Activated B cell treated with CpG ODN at 0.5 μM for 24 hours (primary cell): ENCODE results near the gene NTN4. TPM values are rescaled to one million over a fixed set of nuclear protein-coding genes. Genes with fewer than 3 reads are reported as not detected.
"Not testable (repeated sequence)": the region's sequence is repeated elsewhere in the genome, so short reads cannot be mapped to it uniquely, and the experiment has no call there.

Experiments
- ATAC-seq: fragments of 200-7000 bp; cut with Tn5 transposase; one replicate; pipeline ENCODE4 v1.10.0; 2021; ENCODE audit warnings: low read depth, mild to moderate bottlenecking, moderate library complexity
- CTCF ChIA-PET: fragments of 350-600 bp; sonication (Branson Sonifier 250); formaldehyde crosslinking; loops from one replicate; lab custom pipeline; 2021; ENCODE audit warnings: antibody characterized with exemption; lab: Charles Lee
- POLR2A ChIA-PET: fragments of 350-600 bp; sonication (Branson Sonifier 250); formaldehyde crosslinking; loops from one replicate; lab custom pipeline; 2021; ENCODE audit warnings: antibody characterized with exemption; lab: Charles Lee
- DNase-seq: peaks from one replicate; pipeline ENCODE4 v3.0.0; 2022
- H3K27ac Mint-ChIP-seq: one replicate; pipeline ENCODE4 v1.8.0; 2020; ENCODE audit warnings: mixed read lengths
- H3K27me3 Mint-ChIP-seq: one replicate; pipeline ENCODE4 v1.8.0; 2021; ENCODE audit warnings: mixed read lengths
- H3K36me3 Mint-ChIP-seq: one replicate; pipeline ENCODE4 v1.8.0; 2021; ENCODE audit warnings: low read depth, mixed read lengths
- H3K4me1 Mint-ChIP-seq: one replicate; pipeline ENCODE4 v1.8.0; 2021; ENCODE audit warnings: mixed read lengths
- H3K4me3 Mint-ChIP-seq: one replicate; pipeline ENCODE4 v1.8.0; 2020; ENCODE audit warnings: mild to moderate bottlenecking, mixed read lengths
- H3K9me3 Mint-ChIP-seq: one replicate; pipeline ENCODE4 v1.8.0; 2020; ENCODE audit warnings: mixed read lengths
- intact Hi-C: fragments of 100-400 bp; cut with micrococcal nuclease; formaldehyde crosslinking; loops from one replicate; pipeline ENCODE4 v1.15.1; 2024
- total RNA-seq: library from RNA; stranded (reverse); gene quantifications from 2 replicates; pipeline ENCODE4 v1.2.3, GENCODE V29; 2022
- TF ChIP-seq, protein P1 (sequence below): fragments of 200-600 bp; IDR thresholded peaks from one replicate; pipeline ENCODE4 v1.8.0; 2022; ENCODE audit warnings: antibody characterized with exemption, mild to moderate bottlenecking

Gene NTN4
- total RNA-seq, 1 donor from 2014 or later: 0.20 TPM

DNA sequence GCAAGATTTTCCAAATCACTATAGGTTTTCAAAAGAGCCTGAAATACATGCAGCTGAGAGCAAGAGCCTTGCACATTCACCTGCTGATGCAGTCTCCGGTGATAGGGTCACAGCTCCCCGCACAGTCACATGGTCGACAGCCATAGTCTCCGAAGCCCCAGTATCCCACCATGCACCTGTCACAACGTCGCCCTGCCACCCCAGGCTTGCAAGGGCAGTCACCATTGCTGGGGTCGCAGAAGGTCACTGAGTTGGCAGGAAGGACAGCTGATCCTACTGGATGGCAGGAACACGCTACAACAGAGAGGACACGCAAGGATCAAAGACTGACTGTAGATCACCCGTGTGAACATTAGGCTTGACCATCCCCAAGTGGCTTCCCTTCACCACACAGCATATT, 107.1 kb downstream of the NTN4 start:
- POLR2A ChIA-PET: no interaction called here

DNA sequence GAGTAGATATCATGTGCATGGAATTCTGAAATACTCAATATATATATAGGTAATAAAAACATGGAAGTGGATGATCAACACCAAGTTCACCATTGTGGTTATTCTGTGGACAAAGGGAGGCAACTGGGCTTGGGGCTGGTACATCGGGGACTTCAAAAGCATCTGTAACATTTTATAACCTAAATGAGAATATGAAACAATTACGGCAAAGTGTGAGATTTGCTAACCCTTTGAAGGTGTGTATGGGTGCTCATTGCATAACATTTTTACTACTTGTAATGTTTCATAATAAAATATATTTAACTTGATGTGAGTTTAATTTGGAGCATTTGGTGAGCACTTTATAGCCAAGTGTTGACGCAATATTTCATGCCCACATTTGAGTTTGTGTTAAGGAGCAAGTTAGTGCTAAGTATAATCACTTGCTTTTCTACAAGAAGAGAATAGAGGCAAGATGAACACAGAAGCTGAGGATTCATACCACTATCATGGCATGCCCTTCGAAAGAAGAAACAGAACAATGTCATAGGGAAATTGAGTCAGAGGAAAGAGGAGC, 109.3 kb downstream of the NTN4 start:
- Mint-ChIP-seq H3K36me3 (no peaks in the 10 kb centered on the region), H3K27me3 (peaks cover 9% of the 10 kb centered on the region), H3K9me3 (peaks cover 3% of the 10 kb centered on the region), H3K4me3 (no peak overlapping the region), H3K27ac (no peak overlapping the region), H3K4me1 (no peaks in the 10 kb centered on the region)
- intact Hi-C loops: no loop called here
- ATAC-seq (no peak), DNase-seq (no peak)
- POLR2A ChIA-PET: no interaction called here
- CTCF ChIA-PET: no interaction called here
- TF ChIP-seq, protein P1, sequence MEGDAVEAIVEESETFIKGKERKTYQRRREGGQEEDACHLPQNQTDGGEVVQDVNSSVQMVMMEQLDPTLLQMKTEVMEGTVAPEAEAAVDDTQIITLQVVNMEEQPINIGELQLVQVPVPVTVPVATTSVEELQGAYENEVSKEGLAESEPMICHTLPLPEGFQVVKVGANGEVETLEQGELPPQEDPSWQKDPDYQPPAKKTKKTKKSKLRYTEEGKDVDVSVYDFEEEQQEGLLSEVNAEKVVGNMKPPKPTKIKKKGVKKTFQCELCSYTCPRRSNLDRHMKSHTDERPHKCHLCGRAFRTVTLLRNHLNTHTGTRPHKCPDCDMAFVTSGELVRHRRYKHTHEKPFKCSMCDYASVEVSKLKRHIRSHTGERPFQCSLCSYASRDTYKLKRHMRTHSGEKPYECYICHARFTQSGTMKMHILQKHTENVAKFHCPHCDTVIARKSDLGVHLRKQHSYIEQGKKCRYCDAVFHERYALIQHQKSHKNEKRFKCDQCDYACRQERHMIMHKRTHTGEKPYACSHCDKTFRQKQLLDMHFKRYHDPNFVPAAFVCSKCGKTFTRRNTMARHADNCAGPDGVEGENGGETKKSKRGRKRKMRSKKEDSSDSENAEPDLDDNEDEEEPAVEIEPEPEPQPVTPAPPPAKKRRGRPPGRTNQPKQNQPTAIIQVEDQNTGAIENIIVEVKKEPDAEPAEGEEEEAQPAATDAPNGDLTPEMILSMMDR: no peak

More for the DNA sequence above, 107.1 kb downstream of the NTN4 start:
- Mint-ChIP-seq H3K36me3 (no peaks in the 10 kb centered on the region), H3K4me3 (no peak overlapping the region), H3K27me3 (peaks cover 10% of the 10 kb centered on the region), H3K4me1 (no peaks in the 10 kb centered on the region), H3K9me3 (no peaks in the 10 kb centered on the region), H3K27ac (no peak overlapping the region)
- no peak for DNase-seq
- intact Hi-C loops: no loop called here
- CTCF ChIA-PET: no interaction called here
- TF ChIP-seq, protein P1: no peak
- no peak for ATAC-seq

DNA sequence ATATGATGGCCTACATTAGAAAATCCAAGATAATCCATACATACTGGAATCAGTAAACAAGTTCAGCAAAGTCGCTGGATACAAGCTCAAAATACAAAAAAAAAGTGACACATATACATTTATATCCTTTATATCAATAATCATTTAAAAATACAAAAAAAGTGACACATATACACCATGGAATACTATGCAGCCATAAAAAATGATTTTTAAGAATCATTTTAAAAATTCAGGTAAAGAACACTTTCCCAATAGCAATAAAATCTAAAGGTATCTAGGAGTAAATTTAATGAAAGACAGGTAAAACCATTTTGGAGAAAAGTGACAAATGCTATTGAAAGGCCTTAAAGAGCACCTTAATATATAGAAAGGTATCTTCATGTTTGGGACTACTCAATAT, 111.9 kb downstream of the NTN4 start:
- no peak for ATAC-seq
- TF ChIP-seq, protein P1: no peak
- intact Hi-C loops: no loop called here
- Mint-ChIP-seq H3K9me3 (peaks cover 3% of the 10 kb centered on the region), H3K4me1 (no peaks in the 10 kb centered on the region), H3K4me3 (no peak overlapping the region), H3K27ac (no peak overlapping the region), H3K36me3 (no peaks in the 10 kb centered on the region), H3K27me3 (peaks cover 3% of the 10 kb centered on the region)
- POLR2A ChIA-PET: no interaction called here
- DNase-seq: no peak
- CTCF ChIA-PET: no interaction called here

DNA sequence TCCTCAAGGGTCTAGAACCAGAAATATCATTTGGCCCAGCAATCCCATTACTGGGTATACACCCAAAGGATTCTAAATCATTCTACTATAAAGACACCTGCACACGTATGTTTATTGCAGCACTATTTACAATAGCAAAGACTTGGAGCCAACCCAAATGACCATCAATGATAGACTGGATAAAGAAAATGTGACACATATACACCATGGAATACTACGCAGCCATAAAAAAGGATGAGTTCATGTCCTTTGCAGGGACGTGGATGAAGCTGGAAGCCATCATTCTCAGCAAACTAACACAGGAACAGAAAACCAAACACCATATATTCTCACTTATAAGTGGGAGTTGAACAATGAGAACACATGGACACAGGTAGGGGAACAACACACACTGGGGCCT, 112.8 kb downstream of the NTN4 start:
- H3K9me3 Mint-ChIP-seq, H3K4me3 Mint-ChIP-seq, intact Hi-C loops, DNase-seq, H3K4me1 Mint-ChIP-seq, H3K27ac Mint-ChIP-seq, CTCF ChIA-PET, ATAC-seq, H3K36me3 Mint-ChIP-seq, H3K27me3 Mint-ChIP-seq: not testable (repeated sequence)
- POLR2A ChIA-PET: interaction anchor here (0.6 kb wide), 1 partner anchor 528 kb away, joined by 3 read pairs; no protein-coding TSS in a partner anchor

DNA sequence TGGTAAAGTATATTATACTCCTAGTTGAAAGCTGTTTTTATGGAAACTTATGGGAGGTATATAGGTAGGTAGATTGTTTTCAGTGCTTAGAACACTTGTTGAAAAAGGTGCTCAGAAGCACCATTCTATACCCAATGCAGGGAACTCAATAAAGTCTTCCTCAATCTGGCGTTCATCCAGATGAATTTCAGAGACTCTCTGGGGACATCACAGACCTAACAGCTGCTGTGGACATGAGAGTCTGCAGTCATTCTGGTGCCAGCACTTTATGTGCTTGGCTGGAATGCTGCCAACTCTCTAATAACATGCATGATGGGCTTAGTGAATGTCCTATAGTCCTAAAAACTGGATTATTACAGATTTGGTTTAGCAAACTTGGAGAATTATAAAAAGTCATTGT, 115.9 kb downstream of the NTN4 start:
- intact Hi-C loops: no loop called here
- Mint-ChIP-seq H3K9me3 (peaks cover 3% of the 10 kb centered on the region), H3K4me3 (no peak overlapping the region), H3K27ac (no peak overlapping the region), H3K27me3 (peaks cover 7% of the 10 kb centered on the region), H3K4me1 (no peaks in the 10 kb centered on the region), H3K36me3 (no peaks in the 10 kb centered on the region)
- ChIA-PET POLR2A (no interaction called here), CTCF (no interaction called here)
- ATAC-seq (no peak), DNase-seq (no peak)
- TF ChIP-seq, protein P1: no peak

DNA sequence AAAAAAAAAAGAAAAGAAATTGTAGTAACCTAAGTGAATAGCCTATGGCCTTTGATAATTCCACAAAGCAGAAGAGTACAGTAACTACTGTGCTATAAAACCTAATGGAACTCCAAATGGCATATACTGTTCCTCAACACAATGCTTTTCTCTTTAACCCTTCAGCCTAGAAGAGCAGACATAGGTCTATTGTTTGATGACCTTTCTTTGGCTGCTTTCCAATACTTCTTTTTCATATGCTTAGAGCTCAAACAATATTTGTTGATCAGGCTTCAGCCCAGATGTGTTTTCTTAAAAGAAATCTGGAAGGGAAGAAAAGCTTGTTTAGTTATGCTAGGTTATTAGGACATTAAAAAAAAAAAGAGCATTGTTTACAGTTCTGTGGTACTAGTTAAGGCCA, 116.4 kb downstream of the NTN4 start:
- ChIA-PET POLR2A (no interaction called here), CTCF (no interaction called here)
- intact Hi-C loops: no loop called here
- DNase-seq: no peak
- Mint-ChIP-seq H3K36me3 (no peaks in the 10 kb centered on the region), H3K4me3 (no peak overlapping the region), H3K27me3 (peaks cover 7% of the 10 kb centered on the region), H3K27ac (no peak overlapping the region), H3K9me3 (peaks cover 3% of the 10 kb centered on the region), H3K4me1 (no peaks in the 10 kb centered on the region)
- TF ChIP-seq, protein P1: no peak
- ATAC-seq: no peak
